Spinal cord (tissue), 10 donors: ENCODE results near the gene ACOXL. TPM values are rescaled to one million over a fixed set of nuclear protein-coding genes. Genes with fewer than 3 reads are reported as not detected.

Experiments
- DNase-seq, 6 donors: peaks; one replicate each; pipeline versions ENCODE4 v3.0.0 to v3.0.0-alpha.2; 2013 to 2015; ENCODE audit warnings: low spot score in 6 of 6, low read depth in 4 of 6
- H3K27ac ChIP-seq: one replicate; pipeline ENCODE4 v1.5.1; 2013; ENCODE audit warnings: low read depth, low read length, control low read depth
- H3K27me3 ChIP-seq: one replicate; pipeline ENCODE4 v1.6.1; 2013; ENCODE audit warnings: low read length; ENCODE audit not compliant: control insufficient read depth, insufficient read depth
- H3K36me3 ChIP-seq: one replicate; pipeline ENCODE4 v1.6.1; 2013; ENCODE audit warnings: low read length; ENCODE audit not compliant: control insufficient read depth, insufficient read depth
- H3K4me1 ChIP-seq: one replicate; pipeline ENCODE4 v1.6.1; 2013; ENCODE audit warnings: low read length; ENCODE audit not compliant: control insufficient read depth, insufficient read depth
- H3K4me3 ChIP-seq: one replicate; pipeline ENCODE4 v1.5.1; 2013; ENCODE audit warnings: low read depth, low read length, control low read depth
- H3K9me3 ChIP-seq: one replicate; pipeline ENCODE4 v1.6.1; 2013; ENCODE audit warnings: low read length; ENCODE audit not compliant: control insufficient read depth, insufficient read depth
- WGBS: methylation state at CpG from one replicate; pipeline ENCODE4 v1.1.5; 2013; ENCODE audit warnings: missing lambda C conversion rate; ENCODE audit not compliant: insufficient coverage; 5-methylcytosine and 5-hydroxymethylcytosine counted together
- polyA plus RNA-seq, 2 donors: library from polyadenylated mRNA; unstranded; fragments of 120-200 nt; gene quantifications; one replicate each; pipeline ENCODE4 v1.2.1, GENCODE V29; 2013; ENCODE audit not compliant: insufficient read length in 2 of 2
- total RNA-seq, 2 donors: library from RNA; depleted of rRNA in 1 of 2; stranded (reverse); fragments of 120-200 nt in 1 of 2; fragments of >200 nt in 1 of 2; gene quantifications; one replicate each; pipeline versions ENCODE4 v1.2.3 to v1.2.4, GENCODE V29; 2013 to 2014
- donor health status: healthy.

The ACOXL gene
- total and polyA plus RNA-seq, 4 donors = 0.06 to 0.45 (median 0.26) TPM

DNA sequence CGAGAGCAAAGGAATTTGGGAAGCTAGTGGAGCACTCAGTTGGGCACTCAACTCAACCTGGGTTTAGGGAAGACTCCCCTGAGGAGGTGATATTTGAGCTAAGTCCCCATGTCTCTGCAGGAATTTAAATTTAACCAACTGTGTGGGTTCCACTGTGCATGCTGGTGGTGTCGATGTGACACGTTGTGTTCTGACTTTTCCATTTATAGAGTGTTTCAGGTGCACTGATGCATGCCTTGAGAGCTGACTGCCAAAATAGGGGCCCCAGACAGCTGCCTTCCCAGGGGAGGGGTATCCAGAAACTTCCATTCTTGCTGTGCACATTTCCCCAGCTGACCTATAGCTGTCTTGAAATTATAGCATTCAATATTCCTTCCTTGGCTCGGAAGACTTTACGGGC lies 324.7 kb downstream of the ACOXL start:
- WGBS = 86% methylated on average over 5 of the region's 5 CpGs
- H3K27ac ChIP-seq = no peak overlapping the region
- no peaks in the 10 kb centered on the region for H3K27me3 ChIP-seq
- no peak for DNase-seq
- no peak overlapping the region for H3K4me3 ChIP-seq
- no peaks in the 10 kb centered on the region for H3K36me3 ChIP-seq
- H3K4me1 ChIP-seq = no peaks in the 10 kb centered on the region
- H3K9me3 ChIP-seq = peaks cover 5% of the 10 kb centered on the region

DNA sequence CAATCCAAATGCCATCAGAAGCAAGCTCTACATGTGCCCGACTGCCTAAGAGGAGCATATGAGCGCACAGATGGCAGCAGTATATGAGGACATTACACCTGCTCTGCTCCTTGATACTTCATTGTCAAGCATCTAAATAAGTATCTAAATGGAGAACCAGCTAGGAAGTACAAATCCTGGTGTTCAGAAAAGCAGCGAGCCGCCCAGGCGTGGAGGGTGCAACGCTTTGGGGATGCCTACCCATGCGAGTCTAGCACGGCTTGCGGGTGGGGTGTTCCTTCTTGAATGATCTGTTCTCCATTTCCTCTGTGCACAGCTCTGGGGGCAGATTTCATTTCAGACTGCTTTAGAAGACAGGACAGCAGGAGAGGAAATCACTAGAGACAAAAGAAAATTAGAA lies 325.3 kb downstream of the ACOXL start:
- no peaks in the 10 kb centered on the region for H3K4me1 ChIP-seq
- H3K4me3 ChIP-seq = no peak overlapping the region
- no peaks in the 10 kb centered on the region for H3K36me3 ChIP-seq
- no peaks in the 10 kb centered on the region for H3K27me3 ChIP-seq
- WGBS = 82% methylated on average over 8 of the region's 9 CpGs
- peak in 1 of 6 donors; percentile 19 for DNase-seq
- peaks cover 5% of the 10 kb centered on the region for H3K9me3 ChIP-seq
- no peak overlapping the region for H3K27ac ChIP-seq

DNA sequence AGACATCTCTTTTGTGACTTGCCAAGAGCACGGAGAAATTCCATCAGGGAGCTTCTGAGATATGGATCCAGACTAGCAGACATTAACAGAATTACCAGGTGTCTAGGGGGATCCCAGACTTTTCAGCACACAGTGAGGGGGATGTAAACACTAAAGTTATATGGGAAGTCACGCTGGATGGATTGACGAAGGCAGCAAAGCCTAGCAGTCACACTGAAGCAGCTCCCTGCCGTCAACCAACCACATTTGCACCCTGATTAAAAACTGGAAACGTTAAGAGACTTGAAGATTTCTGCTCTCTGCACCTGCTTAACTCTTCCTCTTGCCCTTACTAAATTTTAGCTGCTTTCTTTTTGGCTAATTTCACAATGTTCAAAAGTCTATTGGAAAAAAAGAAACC lies 325.9 kb downstream of the ACOXL start:
- 63% methylated on average over 4 of the region's 5 CpGs for WGBS
- Histone ChIP-seq H3K36me3 (no peaks in the 10 kb centered on the region), H3K4me3 (no peak overlapping the region), H3K27ac (no peak overlapping the region), H3K27me3 (no peaks in the 10 kb centered on the region), H3K9me3 (peaks cover 5% of the 10 kb centered on the region), H3K4me1 (no peaks in the 10 kb centered on the region)
- DNase-seq = no peak

DNA sequence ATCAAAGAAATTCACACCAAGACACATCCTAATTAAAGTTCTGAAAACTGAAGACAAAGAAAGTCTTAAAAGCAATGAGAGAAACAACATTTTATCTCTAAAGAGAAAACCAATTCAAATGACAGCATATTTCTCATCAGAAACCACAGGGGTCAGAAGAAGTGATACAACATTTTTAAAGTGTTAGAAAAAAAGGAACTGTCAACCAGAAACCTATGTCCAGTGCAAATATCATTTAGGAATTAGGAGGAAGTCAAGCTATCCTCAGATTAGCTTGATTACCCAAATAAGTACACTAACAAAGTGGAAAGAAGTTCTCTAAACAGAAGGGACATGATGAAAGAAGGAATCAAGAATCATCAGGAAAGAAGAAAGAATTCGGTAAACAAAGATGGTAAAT lies 328.8 kb downstream of the ACOXL start:
- H3K27ac ChIP-seq = no peak overlapping the region
- no CpG with 5 or more reads among the region's 1 CpG for WGBS
- no peaks in the 10 kb centered on the region for H3K4me1 ChIP-seq
- H3K4me3 ChIP-seq = no peak overlapping the region
- H3K36me3 ChIP-seq = no peaks in the 10 kb centered on the region
- no peaks in the 10 kb centered on the region for H3K27me3 ChIP-seq
- DNase-seq = no peak
- peaks cover 5% of the 10 kb centered on the region for H3K9me3 ChIP-seq

DNA sequence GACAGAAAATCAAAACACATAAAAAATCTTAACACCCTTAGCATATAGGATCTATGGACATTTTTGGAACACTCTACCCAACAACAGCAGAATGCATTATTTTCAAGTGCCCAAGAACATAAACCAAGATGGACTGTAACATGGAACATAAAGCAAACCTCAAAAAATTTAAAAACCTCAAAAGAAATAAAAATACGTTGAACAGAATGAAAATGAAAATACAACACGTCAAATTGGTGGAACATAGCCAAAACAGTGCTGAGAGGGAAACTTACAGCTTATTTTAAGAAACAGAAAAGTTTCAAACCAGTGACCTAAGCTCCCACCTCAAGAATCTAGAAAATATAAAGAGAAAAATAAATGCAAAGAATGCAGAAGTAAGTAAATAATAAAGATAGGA lies 330.0 kb downstream of the ACOXL start:
- no peak overlapping the region for H3K4me3 ChIP-seq
- peaks cover 5% of the 10 kb centered on the region for H3K9me3 ChIP-seq
- no peak for DNase-seq
- H3K27me3 ChIP-seq = no peaks in the 10 kb centered on the region
- no peaks in the 10 kb centered on the region for H3K4me1 ChIP-seq
- WGBS = no CpG with 5 or more reads among the region's 2 CpGs
- no peak overlapping the region for H3K27ac ChIP-seq
- H3K36me3 ChIP-seq = no peaks in the 10 kb centered on the region

DNA sequence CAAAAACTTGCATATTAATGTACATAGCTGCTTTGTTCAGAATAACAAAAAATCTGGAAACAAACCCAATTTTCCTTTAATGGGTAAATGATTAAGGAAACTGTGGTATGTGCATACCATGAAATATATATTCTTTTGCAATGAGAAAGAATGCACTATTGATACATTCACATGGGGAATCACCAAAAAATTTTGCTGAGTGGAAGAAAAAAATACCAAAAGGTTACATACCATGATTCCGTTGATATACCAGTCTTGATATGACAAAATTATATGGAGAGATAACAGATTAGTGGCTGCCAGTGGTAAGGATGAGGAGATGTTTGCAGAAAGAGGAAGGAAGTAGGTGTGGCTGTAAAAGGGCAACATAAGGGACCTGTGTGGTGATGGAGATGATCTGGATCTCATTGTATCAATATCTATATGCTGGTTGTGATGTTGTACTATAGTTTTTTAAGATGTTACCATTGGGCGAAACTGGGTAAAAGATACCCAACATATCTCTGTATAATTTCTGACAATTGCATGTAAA lies 333.8 kb downstream of the ACOXL start:
- no peaks in the 10 kb centered on the region for H3K36me3 ChIP-seq
- H3K9me3 ChIP-seq = no peaks in the 10 kb centered on the region
- no peak overlapping the region for H3K4me3 ChIP-seq
- no CpG with 5 or more reads among the region's 2 CpGs for WGBS
- no peaks in the 10 kb centered on the region for H3K4me1 ChIP-seq
- H3K27ac ChIP-seq = no peak overlapping the region
- DNase-seq = no peak
- H3K27me3 ChIP-seq = no peaks in the 10 kb centered on the region

DNA sequence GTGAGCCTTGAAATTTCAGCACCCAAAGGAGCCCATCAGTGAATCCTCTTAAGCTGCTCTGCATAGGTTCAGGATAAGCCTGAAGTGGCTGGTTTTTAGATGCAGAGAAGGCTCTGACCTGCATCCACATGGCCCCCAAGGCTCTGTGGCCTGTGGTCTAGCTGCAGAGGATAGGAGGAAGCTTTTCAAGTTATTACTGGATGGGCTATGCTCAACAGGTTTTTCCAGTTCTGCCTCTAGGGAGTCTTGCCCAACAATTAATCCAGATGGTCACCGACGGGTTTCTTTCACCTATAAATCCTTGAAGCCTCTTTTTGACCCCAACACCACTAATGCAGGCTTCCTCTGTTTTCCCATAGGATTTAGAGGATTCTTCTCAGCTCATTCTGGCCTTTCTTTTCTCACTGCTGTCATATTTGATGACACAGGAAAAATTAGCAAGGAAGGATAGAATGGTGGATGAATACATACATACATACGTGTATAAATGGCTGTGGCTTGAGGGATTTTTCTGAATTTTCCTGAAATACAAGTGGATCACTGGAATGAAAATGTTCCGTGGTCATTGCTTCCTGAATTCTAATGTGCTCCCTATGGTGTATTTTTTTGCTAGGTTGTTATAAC lies 336.2 kb downstream of the ACOXL start:
- H3K27ac ChIP-seq = no peak overlapping the region
- no peaks in the 10 kb centered on the region for H3K27me3 ChIP-seq
- no peaks in the 10 kb centered on the region for H3K36me3 ChIP-seq
- no peak for DNase-seq
- no CpG with 5 or more reads among the region's 4 CpGs for WGBS
- H3K4me1 ChIP-seq = no peaks in the 10 kb centered on the region
- H3K4me3 ChIP-seq = no peak overlapping the region
- no peaks in the 10 kb centered on the region for H3K9me3 ChIP-seq

DNA sequence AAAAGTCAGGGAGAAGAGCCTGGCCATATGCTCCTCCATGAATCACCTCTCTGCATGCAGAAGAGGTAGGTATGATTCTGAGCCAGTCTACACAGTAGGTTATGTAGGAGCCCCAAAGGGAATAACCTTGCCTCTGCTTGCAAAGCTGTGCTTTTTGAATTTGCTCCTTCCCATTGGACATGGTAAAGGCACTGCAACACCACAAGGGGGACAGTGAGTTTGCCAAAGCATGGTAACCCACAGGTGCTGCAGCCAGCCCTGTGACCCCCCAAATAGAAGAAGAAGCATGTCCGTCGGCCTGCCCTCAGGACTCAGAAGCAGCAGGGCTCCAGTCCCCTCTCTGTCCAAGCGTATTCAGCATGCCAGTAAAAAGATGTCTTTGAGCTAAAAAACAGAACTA lies 337.3 kb downstream of the ACOXL start:
- H3K27ac ChIP-seq = no peak overlapping the region
- whole genome bisulfite sequencing = 81% methylated on average over 2 of the region's 3 CpGs
- H3K27me3 ChIP-seq = no peaks in the 10 kb centered on the region
- no peak overlapping the region for H3K4me3 ChIP-seq
- no peak for DNase-seq
- no peaks in the 10 kb centered on the region for H3K4me1 ChIP-seq
- H3K36me3 ChIP-seq = no peaks in the 10 kb centered on the region
- peaks cover 2% of the 10 kb centered on the region for H3K9me3 ChIP-seq

DNA sequence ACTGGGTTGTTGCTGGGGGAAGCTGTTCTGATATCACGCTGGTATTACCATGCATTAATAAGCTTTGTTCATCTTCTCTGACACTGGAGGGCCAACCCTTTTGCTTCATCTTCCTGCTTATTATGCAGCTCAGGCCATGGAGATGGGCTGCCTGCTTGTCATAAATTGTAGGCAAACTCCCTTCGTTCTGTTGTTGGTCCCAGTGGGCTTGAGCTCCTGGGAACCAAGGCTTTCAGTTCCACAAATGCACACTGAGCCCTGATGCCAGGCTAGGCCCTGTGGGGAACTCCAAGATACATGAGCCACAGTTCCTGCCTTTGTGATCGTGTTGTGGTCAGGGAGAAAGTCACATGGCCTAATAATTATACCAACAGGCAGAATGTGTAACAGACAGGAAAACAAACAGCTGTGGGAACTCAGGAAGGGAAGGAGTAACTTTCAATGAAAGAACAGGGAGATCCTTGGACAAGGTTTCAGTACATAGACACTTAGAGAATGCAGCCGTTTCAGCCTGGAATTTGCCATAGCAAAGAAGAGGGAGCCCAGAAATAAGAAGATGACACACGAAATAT lies 339.3 kb downstream of the ACOXL start:
- no peak overlapping the region for H3K27ac ChIP-seq

DNA sequence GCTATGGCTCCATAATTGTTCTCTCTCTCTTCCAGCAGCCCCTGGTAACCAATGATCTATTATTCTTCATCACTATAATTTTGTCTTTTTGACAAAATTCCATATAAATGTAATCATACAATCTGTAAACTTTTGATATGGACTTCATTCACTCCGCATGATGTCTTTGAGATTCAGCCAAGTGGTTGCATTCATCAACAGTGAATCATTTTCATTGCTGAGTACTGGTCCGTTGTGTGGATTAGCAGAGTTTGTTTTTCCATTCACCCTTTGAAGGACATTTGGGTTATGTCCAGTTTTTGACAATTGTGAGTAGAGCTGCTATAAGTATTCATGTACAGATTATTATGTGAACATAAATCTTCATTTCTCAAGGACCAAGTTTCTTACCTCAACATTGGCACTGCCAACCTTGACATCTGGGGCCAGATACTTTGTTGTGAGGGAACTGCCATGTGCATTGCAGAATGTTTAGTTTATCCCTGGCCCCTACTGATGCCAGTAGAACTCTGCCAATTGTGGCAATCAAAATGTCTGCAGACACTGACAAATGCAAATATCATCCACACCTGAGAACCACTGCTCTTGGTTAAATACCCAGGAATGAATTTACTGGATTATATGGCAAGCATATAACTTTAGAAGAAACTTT lies 340.0 kb downstream of the ACOXL start:
- no peak overlapping the region for H3K27ac ChIP-seq
- H3K27me3 ChIP-seq = no peaks in the 10 kb centered on the region
- no peaks in the 10 kb centered on the region for H3K36me3 ChIP-seq
- WGBS = no CpG with 5 or more reads among the region's 2 CpGs
- no peaks in the 10 kb centered on the region for H3K4me1 ChIP-seq
- DNase-seq = peak in 1 of 6 donors; percentile 24
- H3K9me3 ChIP-seq = peaks cover 5% of the 10 kb centered on the region
- H3K4me3 ChIP-seq = no peak overlapping the region

More for the DNA sequence above, 339.3 kb downstream of the ACOXL start:
- H3K9me3 ChIP-seq = peaks cover 5% of the 10 kb centered on the region
- no peaks in the 10 kb centered on the region for H3K36me3 ChIP-seq
- 38% methylated on average over 2 of the region's 5 CpGs for WGBS
- peak in 2 of 6 donors; percentile 17 to 74 for DNase-seq
- no peaks in the 10 kb centered on the region for H3K4me1 ChIP-seq
- H3K4me3 ChIP-seq = no peak overlapping the region
- no peaks in the 10 kb centered on the region for H3K27me3 ChIP-seq
